ENCODE results near the gene KRT39.

KRT39 gene

DNA sequence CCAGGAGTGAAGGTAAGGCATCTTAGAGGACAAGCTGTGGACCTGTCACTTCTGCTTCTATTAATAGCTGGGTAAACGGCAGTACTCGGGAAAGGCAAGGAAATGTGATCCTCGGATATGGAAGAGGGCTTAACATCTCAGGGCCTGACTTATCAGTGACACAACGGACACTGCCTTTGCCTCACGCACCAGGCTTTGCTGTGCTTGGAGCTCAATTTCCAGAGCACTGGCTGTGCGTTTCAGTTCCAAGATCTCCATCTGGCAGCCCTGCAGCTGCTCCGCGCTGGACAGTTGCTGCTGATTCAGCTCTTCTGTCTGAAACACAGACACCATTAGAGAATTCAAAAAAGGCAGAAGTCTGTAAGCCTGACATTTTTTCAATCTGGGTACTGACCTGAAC, 13.8 kb upstream of the KRT39 start:
- no peak for DNase-seq (ENCODE audit: low read depth in 2 of 3, low spot score in 2 of 3)

DNA sequence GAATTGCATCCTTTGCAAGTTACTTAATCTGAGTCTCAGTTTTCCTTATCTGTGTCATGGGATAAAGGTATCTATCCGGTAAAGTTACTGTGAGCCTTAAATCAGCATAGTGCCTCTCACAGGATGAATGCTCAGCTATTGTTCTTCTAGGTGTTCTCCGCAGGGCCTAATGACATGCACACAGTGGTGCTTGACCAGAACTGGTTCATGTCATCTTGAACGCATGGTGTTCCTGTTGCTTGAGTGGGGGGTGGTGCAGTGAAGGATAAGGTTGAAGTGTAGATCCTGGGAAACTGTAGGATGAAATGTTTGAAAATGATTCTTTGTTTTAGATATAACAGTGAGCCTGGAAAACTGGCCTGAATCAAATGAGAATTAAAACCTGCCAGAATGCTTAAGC, 13.4 kb upstream of the KRT39 start:
- no peak for DNase-seq (ENCODE audit: low read depth in 2 of 3, low spot score in 2 of 3)

DNA sequence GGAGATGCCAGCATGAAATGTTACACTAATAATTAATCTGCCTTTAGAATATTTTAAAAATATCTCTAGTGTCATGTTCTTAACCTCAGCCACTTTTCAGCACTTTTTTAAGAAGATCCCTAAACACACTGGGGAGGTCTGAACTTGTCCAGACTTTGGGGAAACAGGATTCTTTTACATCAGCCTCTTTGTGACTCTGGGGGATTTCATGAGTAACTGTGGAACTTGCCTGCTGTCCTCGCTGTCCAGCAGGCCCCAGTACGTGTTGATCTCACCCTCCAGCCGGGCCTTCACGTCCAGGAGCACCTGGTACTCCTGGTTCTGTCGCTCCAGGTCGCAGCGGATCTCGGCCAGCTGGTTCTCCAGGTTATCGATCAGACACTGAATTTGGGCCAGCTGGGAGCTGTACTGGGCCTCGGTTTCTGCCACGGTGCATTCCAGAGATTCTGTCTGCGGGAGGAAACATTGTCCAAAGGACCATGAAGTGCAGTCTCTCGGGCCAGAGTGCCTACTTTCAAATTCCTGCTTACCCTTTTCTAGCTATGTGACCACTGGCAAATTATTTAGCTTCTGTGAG, 11.9 kb upstream of the KRT39 start:
- DNase-seq (ENCODE audit: low read depth in 2 of 3, low spot score in 2 of 3): no peak

DNA sequence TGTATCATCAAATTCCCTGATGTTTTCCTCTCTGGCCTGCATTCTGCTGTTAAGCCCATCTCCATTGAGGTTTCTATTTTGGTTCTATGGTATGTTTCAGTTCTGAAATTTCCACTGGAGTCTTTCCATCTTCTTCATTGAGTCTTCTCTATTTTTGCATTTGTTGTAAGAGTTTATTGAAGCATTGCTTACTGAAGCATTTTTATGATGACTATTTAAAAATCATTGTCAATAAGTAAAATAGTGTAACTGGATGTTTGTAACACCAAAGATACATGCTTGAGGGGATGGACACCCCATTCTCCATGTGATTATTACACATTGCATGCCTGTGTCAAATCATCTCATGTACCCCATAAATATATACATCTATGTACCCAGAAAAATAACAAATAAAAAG, 8.8 kb upstream of the KRT39 start:
- no peak for DNase-seq (ENCODE audit: low read depth in 2 of 3, low spot score in 2 of 3)

DNA sequence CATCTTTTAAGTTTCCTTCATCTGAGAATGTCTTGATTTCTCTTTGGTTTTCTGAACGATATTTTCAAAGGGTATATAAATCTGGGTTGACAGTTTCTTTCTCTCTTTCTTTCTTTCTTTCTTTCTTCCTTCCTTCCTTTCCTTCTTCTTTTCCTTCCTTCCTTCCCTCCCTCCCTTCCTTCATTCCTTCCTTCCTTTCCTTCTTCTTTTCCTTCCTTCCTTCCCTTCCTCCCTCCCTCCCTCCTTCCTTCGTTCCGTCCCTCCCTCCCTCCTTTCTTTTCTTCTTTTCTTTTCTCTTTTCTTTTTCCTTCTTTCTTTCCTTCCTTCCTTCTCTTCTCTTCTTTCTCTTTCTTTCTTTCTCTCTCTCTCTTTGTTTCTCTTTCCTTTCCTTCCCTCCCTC, 7.6 kb upstream of the KRT39 start:
- DNase-seq (ENCODE audit: low read depth in 2 of 3, low spot score in 2 of 3): no peak

DNA sequence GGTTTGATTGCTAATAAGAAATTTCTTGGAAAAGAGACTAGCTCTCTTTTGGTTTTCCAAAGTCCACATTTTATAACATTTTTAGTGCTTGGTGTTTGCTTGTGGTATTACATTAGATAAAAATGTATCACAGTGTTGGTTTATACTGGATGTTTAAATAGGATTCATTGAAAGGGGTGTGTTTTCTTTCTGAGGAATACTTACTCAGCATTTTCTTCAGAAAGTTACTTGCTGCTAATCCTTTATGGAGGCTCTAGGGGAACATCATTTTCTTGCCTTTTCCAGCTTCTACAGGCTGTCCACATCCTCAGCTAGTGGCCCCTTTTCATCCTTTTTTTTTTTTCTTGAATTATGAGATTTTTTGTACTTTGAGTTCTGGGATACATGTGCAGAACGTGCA, 834 bp upstream of the KRT39 start:
- no peak for DNase-seq (ENCODE audit: low read depth in 2 of 3, low spot score in 2 of 3)

DNA sequence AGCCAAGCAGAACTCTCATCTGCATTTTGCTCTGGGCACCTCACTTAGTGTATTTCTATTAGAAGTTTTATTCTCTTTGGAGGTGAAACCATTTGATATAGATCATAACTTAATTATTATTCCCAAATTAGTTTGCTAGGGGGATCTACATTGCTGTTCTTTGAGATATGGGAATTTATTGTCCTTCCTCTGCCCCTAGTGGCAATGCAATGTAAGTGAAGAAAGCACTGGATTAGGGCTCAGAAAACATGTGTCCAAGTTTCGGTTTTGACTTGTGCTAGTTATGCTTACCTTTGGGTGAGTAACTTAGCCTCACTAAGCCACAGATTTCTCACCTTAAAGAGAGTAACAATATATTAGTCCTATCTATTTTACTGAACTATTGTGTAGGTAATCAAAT, 2.9 kb downstream of the KRT39 start:
- no peak for DNase-seq (ENCODE audit: low read depth in 2 of 3, low spot score in 2 of 3)

DNA sequence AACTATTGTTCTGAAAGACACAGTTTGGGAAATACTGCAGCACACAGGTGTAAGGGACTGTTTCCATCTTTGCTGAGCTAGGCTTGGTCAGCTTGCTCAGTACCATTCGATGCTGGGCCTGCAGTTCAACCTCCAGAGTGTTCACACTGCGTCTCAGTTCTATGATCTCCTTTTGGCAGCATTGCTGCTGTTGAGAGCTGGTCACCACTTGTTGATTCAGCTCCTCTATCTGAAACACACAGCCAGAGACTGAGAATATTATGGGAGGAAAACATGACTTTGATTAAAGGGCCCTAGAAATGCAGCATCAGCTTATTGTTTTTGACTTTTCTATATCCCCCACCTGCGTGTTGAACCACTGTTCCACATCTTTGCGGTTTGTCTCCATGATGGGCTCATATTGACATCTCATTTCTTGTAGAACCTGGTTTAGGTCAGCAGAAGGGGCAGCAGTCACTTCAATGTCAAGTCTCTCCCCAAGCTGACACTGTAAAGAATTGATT, 4.6 kb downstream of the KRT39 start:
- DNase-seq (ENCODE audit: low read depth in 2 of 3, low spot score in 2 of 3): no peak

DNA sequence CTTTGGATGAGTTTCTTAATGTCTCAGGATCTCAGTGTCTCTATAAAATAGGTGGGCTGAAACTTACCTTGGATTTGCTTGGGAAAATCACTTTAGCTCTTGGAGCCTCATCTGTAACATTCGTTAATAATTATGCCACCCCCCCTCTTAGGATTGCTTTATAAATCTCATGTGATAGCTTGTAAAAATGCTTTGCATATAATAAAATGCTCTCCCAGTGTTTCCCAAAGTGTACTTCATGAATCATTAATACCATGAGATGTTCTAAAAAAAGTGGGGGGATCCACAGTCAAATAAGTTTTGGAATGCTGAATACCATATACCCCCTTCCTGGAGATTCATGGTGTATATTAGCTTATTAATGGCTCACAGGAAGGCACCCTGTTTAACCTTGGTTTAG, 5.2 kb downstream of the KRT39 start:
- DNase-seq (ENCODE audit: low read depth in 2 of 3, low spot score in 2 of 3): no peak

DNA sequence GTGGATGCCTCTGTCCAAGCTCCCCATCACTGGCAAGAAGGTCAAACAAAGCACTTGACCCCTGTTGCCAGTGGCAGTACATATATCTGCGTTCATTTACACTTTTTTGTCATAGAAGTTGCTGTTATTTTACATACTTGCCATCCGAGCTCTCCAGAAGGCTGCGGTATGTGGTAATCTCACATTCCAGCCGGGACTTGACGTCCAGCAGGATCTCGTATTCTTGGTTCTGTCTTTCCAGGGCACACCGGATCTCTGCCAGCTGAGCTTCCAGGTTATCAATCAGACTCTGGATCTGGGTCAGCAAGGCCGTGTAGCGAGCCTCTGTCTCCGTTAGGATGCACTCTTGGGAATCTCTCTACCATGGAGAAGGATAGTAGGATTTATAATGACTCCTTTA, 6.6 kb downstream of the KRT39 start:
- no peak for DNase-seq (ENCODE audit: low read depth in 2 of 3, low spot score in 2 of 3)

DNA sequence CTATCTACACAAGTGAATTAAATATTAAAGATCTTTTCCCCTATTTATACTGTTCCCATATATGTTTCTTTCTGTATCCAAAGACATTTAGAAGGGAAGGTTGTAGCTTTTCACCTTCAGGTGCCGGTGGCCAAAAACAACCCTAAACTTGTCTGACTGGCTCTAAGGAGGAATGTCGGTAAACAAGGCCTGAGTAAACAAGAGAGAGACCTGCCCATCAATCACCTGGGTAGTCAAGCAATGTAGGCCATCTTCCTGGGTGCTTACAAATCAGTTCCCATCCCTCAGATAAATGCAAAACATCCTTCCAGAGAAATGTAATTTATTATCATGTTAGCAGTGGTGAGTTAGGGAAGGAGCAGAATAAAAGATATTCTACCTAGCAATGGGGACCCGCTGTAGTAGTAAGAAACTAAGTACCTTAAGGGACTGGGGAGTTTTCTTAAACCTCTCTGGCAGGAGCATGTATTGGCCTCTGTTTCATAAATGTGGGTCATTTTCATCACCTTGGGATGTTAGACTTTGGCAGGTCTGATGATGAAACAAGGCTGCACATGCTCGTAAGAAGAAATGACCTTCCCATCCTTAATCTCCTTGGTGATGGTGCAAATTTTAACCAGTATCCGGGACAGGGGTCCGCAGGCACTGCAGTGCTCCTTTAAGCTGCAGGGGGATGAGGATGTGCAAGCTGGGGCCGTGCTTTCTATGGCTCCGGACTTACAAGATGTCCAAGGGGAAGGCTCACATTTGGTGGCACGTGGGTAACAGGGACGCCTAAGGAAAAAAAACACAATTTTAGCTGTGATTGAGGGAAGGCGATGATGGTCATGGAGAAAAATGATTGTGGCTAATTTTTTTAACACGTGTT, 8.4 kb downstream of the KRT39 start:
- DNase-seq (ENCODE audit: low read depth in 2 of 3, low spot score in 2 of 3): no peak

DNA sequence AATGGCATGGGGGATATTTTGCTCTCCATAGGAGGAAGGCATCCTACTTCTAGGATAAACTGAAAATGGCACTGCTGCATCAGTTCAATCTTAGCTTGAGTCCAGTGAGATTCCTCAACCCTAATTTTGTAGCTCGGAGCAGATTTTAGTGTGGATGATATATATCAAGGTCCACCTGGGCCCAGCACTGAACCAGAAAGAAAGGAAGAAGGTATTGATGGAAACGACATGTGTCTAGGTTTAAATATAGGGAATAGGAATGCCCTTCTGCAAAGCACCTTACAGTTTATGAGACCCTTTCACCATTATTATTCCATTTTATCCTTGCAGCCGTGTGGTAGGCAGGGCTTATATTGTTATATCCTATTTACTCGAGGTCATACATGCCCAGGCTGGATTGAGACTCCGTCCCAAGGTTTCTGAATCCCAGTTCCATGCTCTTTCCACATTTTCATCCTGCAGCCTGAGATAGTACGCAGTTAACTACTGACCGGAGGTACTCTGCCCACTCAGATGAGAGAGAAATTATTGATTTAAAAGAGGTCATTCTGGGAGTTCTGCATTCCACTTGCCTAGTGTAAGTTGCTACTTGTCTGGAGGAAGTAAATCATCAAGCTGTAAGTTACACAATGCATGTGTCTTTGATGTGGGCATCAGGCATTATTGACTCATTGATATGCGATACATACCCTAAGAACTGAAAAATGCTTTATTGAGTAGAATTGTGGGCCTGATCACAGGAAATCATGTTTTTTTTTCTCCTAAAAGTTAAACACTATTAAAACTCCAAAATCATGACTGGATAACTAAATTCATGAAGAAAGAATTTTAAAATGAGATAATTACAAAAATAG, 10.1 kb downstream of the KRT39 start:
- no peak for DNase-seq (ENCODE audit: low read depth in 2 of 3, low spot score in 2 of 3)

DNA sequence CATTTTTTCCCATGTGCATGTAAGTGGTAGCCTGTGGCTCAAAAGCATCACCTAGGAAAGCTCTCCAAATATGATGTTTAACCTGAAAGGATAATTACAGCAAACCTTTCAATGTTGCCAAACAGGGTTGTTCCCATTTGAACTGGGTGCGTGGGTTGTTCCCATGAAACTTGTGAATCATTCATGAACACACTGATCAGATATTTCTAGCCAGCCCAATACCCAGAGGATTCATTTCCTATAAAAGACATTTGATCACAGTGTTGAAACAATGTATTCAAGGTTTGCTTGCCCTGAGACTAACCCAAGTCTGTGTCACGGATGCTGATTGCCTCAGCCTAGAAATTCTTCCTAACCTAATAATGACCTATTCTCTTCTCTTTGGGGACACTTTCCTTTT, 12.9 kb downstream of the KRT39 start:
- no peak for DNase-seq (ENCODE audit: low read depth in 2 of 3, low spot score in 2 of 3)

DNA sequence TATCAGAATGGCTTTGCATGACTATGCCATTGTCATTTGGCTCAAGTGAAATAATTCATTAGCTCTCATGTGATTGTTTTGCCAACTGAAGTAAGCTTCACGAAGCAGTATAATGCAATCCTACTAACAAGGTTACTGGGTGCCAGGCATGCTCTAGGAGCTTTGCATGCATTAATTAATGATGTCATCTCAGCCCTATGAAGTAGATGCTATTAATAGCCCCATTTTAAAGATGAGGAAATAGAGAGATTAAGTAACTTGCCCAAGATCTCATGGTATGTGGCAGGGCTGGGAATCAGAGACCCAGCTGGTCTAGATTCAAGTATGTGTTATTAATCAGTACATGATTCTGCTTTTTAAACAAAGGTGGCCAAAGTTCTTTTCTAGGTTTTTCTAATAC, 14.1 kb downstream of the KRT39 start:
- no peak for DNase-seq (ENCODE audit: low read depth in 2 of 3, low spot score in 2 of 3)

DNA sequence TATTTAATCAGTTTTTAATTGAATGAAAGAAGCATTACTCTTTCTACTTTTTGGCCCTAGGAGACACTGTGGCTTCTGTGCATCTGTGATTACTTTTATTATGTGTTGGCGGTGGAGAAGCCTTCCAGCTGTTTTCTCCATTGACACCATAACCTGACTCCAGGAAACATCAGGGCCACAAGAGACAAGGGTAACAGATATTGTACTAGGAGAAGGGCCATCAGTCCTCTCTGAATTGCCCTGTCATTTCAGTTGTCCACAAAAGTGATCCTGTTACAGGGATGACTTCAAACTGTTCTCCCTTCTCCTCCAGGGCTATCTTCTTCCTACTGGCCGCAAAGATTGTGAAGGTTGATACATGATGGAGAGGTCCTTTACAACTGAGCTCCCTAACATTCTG, 14.6 kb downstream of the KRT39 start:
- no peak for DNase-seq (ENCODE audit: low read depth in 2 of 3, low spot score in 2 of 3)

DNA sequence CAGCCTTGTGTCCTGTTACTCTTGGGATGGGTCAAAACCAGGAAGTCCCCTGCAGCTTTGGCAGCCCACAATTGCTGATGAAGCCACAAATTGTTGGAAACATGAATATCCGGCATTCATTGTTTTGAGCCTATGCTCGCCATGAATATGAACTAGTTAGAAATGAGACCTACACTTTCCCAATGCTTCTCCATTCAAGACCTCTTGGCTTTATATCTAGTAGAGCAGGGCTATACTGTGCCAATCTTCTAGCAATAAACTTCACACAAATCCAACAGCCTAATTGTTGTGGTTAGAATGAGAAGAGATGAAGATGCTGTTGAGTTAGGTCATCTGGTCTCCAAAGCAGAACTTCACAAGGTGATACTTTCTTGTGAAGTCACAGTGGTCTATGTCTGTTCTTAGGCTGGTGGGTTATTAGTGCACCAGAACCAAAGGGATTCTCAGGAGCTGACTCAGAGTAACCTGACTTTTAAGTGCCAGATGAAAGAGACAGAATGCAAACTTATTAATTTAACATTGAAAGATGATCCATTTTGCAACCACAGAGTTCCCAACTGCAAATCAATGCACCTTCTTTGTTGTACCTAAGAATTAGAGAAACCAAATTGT, 15.6 kb downstream of the KRT39 start:
- no peak for DNase-seq (ENCODE audit: low read depth in 2 of 3, low spot score in 2 of 3)

DNA sequence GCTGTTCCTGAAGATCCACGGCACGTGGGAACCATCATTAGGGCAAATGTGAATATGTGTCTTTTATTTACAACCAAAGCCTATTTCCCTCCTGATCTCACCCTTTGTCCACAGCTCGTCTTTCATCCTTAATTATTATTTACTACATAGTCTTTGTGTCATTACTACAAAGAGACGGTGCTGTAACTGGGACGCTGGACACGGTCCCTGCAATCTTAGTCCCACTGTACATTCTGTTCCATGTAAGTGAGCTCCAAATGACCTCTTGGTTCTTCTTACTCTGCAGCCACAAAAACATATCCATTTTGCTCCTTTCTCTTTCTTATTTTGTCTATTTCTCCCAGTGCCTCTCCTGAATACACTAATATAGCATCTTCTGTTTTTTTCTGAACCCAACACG, 16.6 kb downstream of the KRT39 start:
- DNase-seq (ENCODE audit: low read depth in 2 of 3, low spot score in 2 of 3): no peak

DNA sequence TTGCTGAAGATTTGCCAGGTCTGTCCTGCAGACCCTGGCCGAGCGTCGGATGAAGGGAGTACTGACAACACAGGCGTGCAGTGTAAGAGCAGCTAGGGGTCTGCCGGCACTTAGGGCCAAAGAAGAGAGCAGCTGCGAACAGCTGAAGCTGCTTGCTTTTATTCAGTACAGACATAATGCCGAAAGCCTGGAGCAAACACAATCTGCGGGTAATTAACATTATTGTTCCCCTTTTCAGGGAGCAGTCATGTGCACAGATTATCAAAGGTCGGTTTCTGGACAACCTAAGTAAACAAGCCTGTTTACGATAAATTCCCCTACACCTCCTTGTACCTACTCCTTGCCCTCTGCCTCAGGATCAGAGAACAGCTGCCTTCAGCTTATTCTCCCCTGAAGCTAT, 17.3 kb downstream of the KRT39 start:
- no peak for DNase-seq (ENCODE audit: low read depth in 2 of 3, low spot score in 2 of 3)

DNA sequence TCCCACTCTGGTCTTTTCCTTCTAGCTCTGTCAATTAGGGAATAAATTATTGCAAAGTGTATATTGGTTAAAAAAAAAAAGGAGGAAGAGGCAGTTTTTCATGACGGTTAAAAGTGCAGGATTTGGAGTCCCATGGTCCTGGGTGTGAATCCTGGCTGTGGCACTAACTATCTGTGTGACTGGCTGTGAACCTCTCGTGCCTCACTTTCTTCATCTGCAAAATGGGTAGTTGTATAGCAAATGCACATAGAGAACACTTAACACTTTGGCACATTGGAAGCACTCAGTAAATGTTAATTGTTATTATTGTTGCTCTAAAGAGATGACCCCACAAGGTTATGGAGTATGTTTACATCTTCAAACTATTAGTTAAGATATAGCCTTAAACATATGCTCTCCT, 18.8 kb downstream of the KRT39 start:
- no peak for DNase-seq (ENCODE audit: low read depth in 2 of 3, low spot score in 2 of 3)

DNA sequence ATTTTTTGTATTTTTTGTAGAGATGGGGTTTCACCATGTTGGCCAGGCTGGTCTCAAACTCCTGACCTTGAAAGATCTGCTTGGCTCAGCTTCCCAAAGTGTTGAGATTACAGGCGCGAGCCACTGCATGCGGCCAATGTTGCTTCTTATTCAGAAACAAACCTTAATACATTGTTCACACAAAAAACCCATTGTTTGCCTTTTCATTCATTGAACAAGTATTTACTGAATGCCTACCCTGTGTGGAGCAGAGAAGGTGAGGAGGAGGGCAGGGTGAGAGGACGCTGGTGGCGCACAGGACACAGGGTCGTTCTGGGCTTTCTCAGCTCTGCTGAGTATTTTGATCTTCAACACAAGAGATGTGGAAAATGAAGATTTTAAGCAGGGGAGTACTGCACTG, 21.3 kb downstream of the KRT39 start:
- DNase-seq (ENCODE audit: low read depth in 2 of 3, low spot score in 2 of 3): no peak

DNA sequence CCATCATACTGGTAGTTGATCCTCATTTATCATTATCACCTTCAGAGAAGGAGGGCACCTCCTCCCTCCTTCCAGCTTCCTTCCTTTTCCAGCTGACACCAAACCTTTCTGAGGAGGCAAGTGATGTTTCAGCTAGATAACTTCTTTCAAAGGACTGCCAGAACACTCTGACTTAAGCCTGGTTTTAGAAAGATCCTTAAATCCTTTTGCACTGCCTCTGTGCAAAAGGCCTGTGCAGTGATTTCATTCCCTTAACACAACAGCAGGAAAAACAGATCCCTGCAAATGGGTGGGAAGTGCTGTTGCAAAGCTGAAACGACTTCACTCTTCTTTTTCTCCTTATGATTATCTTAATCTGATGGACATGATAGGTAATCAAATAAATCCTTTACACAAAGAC, 22.2 kb downstream of the KRT39 start:
- DNase-seq (ENCODE audit: low read depth in 2 of 3, low spot score in 2 of 3): no peak

DNA sequence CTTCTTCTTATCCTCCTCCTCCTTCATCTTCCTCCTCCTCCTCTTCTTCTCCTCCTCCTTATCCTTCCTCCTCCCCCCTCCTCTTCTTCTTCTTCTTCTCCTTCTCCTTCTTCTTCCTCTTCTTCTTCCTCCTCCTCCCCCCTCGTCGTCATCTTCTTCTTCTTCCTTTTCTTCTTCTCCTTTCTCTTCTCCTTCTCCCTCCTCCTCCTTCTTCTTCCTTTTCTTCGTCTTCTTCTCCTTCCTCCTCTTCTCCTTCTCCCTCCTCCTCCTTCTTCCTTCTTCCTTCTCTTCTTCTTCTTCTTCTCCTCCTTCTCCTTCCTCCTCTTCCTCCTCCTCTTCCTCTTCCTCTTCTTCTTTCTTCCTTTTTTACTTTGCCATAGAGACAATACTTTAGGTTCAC, 24.2 kb downstream of the KRT39 start:
- DNase-seq (ENCODE audit: low read depth in 2 of 3, low spot score in 2 of 3): no peak

Data from activated CD8-positive, alpha-beta memory T cell treated with anti-CD3 and anti-CD28 coated beads for 48 hours (primary cell).